Fibroblast of skin of right quadriceps (primary cell): Measurements from ENCODE around the gene WWOX.

Experiments
- DNase-seq: peaks from one replicate; pipeline ENCODE4 v3.0.0-alpha.2; 2013

The WWOX gene

GRCh38 chr16:78549366-78549765, 449.9 kb downstream of the WWOX start:
- DNase-seq = no peak

DNA sequence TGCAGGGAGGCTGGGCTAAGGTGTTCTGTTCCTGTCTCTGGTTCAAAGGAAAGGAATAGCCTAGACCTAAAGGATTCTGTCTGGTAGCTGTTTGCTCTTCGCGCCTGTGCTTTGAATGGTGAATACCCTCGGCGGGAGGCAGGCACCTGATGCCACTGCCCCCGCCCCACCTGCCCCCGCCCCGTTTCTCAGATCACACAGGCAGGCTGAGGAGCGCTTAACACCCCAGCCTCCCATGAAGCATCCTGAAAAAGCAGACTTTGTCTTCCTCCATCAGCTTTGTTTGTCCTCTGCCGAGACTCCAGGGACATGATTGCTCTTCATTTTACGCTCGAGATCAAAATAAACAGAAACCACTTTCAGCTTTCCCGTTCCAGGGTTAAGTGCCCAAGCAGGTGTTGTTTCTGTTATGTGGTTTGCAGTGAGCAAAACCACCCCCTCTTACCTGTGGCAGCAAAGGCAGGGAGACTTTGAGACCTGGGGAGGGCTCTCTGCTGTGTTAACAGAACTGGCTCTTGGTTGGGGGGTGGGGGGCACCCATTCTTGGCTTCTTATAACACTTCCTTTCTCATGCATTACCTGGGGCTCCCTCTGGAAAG, 452.1 kb downstream of the WWOX start:
- DNase-seq = no peak

- DNase-seq = no peak
Measured at GRCh38 chr16:78552106-78552675, 452.7 kb downstream of the WWOX start.

DNA sequence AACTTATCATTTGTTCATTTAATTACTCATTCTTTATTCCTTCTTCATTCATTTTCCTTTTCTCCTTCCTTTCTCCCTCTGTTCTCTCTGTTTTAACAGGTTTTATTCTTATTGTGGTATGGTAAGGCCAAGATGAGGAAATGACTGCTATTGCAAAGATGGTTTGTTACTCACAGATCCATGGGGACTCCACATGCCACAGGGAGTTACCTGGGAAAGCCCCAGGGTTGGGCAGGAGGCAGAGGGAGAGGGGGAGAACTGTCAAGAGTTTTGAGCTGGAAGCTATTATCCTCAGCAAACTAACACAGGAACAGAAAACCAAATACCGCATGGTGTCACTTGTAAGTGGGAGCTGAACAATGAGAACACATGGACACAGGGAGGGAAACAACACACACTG, 453.3 kb downstream of the WWOX start:
- DNase-seq = no peak

DNA sequence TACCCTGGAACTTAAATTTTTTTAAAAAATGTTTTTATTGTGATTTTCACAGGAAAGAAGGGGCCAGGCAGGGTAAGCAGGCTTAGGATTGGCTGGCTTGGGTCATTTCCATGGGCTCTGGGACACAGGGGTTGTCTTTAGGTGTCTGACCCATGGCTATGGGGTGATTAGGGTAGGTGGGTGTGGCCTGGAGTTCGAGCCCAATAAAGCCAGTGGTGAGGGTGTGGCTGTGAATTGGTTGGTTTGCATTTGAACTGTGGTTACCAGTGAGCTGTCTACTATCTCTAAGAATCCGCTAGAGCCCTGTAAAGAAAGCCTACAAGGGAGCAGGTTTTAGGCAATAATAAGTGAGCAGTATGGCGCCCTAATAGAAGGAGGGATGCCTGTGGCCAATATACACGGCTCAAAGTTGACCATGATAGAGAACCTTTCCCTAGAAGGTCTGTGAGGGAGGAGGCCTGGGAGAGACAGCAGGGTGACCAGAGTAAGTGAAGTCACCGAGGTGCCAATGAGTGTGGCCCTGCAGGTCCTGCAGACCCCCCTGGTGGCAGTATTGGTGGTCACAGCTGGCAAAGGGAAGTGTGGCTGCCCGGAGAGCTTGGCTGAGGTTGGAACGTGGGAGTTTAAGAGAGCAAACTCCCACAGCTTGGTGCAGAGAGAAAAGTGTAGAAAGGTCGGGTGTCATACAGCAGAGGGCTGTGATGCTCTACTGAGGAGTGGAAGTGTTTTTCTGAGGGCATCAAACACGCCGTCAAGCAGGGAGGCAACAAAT, 454.0 kb downstream of the WWOX start:
- DNase-seq = no peak

- no peak for DNase-seq
Measured at GRCh38 chr16:78556421-78556820, 457.0 kb downstream of the WWOX start.

DNA sequence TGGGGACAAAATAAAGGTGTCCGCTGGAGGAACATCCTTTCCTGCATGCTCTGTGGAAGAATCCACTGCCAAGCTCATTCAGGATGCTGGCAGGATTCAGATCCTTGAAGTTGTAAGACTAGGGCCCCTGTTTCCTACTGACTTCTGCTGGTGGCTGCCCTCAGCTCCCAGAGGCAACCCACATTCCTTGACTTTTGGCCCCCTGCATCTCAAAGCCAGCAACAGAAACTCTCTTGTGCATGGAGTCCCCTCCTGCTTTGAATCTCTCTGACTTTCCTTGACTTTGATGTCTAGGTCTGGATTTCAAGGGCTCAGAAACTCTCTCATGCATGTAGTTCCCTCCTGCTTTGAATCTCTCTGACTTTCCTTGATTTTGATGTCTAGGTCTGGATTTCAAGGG, 461.5 kb downstream of the WWOX start:
- no peak for DNase-seq

DNA sequence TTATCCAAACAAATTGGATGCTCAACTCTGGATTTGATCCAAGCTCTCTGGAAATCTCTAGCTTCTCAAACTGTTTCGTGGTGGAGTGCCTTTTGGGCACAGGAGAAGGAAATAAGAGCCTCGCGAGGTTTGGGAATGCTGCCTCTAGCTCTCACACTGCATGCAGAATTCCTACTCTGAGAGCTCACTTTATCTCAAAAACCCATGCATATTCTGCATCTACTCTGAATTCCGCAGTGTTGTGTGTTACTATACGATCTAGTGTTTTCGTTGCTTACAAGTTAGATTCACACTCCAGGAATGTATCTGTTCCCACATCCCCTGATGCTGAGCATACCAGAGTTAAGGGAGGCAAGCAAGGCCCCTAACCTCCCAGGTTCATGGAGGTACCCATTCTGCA, 462.7 kb downstream of the WWOX start:
- peak; percentile 36 for DNase-seq

GRCh38 chr16:78562650-78563049, 463.2 kb downstream of the WWOX start:
- no peak for DNase-seq

DNA sequence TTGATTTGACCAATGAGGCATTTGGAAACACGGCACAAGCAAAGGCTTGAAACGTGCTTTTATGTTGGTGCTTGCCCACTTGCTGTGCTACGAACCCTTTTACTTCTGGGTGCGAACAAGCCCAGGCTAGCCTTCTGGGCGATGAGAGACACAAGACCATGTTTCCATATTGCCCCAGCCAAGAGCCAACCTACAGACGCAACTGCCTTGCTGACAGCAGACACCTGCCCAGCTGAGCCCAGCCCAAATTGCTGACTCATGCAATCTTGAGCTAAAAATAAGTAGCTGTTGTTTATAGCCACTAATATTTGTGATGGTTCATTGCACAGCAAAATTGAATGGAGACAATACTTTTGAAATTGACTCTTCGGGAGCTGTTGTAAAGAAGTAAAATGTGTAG, 464.5 kb downstream of the WWOX start:
- no peak for DNase-seq

DNA sequence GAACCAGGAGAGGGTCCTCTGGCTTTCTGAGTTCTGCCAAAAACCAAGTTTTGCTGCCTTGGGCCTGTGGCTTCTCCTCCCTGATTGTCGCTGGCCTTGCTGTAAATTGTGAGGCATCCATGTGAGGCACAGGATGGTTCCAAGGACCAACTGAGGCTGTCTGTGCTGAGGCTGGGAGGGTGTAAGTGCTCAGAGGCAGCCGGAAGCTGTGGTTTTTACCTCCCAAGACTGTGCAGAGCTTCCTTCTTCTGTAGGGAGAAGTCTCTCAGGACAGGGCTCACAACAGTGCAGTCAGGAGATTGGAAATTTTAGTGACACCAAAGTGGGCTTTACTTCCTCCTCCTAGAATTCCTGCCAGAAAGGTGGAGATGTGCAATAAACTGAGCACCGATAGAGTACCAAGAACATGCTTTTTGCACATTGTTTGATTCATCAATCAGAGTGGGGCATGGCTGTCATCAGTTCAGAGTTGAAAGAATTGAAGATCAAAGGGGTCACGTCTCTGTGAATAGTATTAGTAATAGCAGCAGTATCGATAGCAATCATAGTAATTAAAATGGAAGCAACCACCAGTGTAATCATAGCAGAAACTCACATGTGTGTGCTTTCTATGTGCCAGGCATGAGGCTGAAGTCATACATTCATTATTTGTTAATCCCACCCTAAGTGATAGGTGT, 467.1 kb downstream of the WWOX start:
- DNase-seq = no peak

DNA sequence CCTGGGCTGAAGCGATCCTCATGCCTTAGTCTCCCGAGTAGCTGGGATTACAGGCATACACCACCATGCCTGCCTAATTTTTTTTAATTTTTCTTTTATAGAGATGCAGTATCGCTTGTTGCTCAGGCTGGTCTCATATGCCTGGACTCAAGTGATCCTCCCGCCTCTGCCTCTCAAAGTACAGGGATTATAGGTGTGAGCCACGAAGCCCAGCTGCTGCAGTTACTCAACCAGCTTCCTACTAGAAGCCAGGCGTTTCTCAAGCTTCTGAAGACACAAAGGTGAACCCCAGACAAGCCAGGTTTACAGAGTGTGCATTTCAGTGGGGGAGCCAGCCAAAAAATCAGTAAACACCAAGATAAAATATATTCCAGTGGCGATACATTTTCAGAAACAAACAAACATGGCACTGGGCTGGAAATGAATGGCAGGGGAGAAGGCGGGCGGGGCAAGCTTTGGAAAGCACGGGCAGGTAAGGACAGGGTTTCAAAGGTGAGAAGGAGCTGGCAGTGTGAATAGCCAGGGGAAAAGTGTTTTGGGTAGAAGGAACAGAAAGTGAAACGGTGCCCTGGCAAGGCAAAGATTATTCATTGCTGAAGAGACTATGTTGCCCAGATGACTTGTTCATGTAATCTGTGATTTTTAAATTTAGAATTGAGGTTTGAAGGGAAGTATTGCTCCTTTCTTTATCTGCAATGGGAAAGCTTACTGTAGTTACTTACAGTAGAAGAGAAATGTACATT, 471.1 kb downstream of the WWOX start:
- no peak for DNase-seq

- no peak for DNase-seq
Measured at GRCh38 chr16:78571434-78571833, 472.0 kb downstream of the WWOX start.

DNA sequence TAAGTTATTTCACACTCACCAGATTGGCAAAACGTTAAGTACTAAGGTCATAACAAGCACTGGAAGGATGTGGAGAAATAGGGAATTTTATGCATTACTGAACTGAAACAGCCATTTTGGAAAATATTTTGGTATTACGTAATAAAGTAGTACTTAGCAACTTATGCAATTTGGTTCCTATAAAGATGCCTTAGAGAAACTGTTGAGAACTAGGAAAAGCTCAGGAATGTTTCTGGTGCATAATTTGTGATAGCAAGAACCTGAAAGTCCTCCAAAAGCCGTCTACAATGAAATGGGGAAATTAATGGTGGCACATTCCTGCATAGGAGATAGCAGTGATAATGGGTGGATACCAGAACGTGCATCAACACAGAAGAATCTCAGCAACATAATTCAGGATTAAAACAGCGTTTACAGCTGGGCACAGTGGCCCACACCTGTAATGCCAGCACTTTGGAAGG, 472.5 kb downstream of the WWOX start:
- DNase-seq = peak; percentile 14

- no peak for DNase-seq
Measured at GRCh38 chr16:78574571-78574970, 475.1 kb downstream of the WWOX start.

- DNase-seq = no peak
Measured at GRCh38 chr16:78576941-78577340, 477.5 kb downstream of the WWOX start.

GRCh38 chr16:78577630-78578029, 478.2 kb downstream of the WWOX start:
- DNase-seq = no peak

GRCh38 chr16:78579020-78579419, 479.6 kb downstream of the WWOX start:
- DNase-seq = no peak

- no peak for DNase-seq
Measured at GRCh38 chr16:78583441-78583840, 484.0 kb downstream of the WWOX start.

DNA sequence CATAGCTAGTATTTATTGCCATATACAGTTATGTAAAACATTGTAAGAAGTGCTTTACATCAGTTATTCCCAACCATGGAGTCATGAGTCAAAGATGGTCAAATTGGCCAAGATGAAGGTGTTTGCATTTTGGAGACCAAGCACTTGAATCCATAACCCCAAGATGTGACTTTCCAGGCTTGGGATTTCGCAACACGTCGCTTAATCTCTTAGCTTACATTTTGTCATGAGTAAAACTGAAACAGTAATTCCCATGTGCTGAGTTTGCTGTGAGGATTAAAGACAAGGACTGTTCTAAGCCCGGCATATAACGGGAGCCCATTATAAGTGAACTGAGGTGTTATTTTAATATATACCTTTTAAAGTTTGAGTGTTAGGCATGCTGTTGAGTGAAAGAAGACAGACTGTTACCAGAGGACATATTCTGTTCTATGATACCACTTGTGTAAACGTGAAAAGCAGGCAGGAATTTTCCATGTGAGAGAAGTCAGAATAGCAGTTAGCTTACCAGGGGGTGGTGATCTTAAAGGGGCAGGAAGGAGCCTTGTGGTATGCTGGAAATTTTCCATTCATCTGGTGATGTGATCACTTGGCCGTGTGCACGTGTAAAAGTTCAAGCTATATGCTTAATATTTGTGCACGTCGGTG, 484.9 kb downstream of the WWOX start:
- no peak for DNase-seq

GRCh38 chr16:78584991-78585390, 485.5 kb downstream of the WWOX start:
- no peak for DNase-seq

DNA sequence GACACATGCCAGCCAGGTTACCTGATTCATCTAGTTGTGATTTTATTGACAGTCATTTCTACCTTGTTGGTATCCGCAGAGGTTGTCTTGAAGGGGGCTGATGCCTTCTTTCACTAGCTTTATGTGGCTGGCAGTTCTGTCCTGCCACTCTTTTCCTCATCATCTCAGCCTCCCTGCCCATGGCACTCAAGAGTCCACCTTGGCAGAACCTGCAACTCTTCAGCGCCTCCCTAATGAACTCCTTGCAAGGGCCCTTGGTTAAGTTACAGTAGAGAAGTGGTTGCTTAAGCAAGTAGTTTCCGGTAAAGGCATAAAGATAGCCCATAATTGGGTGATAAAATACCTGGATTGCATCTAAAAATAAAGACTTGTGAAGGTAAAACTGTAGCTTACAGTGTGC, 489.9 kb downstream of the WWOX start:
- no peak for DNase-seq

DNA sequence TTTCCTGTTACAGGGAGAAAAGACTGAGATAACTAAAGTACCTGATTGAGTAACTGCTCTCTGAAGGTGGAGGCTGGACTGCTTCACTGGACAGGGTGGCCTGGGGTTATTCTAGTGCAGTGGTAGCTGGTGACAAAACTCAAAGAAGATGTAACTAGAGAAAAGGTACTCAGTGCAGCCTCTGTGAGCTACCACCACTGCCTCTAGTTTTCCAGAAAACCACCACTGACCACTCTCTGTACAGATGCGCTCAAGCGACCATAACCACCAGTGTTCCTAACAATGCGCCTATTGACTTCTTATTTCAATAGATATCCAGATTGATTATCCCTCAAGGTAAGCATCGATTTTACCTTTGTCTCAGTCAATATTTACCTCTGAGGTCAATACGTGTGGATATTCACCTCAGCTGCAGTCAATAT, 492.2 kb downstream of the WWOX start:
- DNase-seq = no peak
